ACHN (cell line): Measurements from ENCODE around the gene SRGAP2B.
"Not testable (repeated sequence)": the region's sequence is repeated elsewhere in the genome, so short reads cannot be mapped to it uniquely, and the experiment has no call there.

ENCODE experiments used
- DNase-seq: peaks from one replicate; pipeline ENCODE4 v3.0.0-alpha.2; 2015
- in situ Hi-C: cut with HindIII; loops from 2 replicates; pipeline ENCODE4 v1.10.0; 2017; ENCODE audit warnings: low sequenced_read_pairs, low pct_ligation_motif_present, low pct_unique_long_range_greater_than_20kb

SRGAP2B gene

DNA sequence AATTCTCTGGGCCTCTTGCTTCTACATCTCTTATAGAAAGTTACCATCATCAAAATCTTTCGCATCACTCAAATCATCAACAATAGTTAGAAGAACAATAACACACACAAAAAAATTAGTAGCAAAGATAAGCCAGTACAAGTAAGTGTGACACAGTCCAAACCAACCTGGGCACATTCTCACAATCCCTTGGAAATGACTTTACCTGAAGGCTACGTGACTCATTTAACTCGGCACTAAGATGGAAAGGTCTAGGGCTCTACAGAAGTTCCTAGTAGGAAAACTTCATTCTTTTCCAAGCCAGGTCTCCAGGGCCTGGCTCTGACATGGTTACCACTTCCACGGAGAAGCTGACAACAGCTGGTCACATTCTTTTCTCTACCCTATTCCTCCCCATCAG, 41.7 kb downstream of the SRGAP2B start:
- in situ Hi-C loops, DNase-seq: not testable (repeated sequence)

DNA sequence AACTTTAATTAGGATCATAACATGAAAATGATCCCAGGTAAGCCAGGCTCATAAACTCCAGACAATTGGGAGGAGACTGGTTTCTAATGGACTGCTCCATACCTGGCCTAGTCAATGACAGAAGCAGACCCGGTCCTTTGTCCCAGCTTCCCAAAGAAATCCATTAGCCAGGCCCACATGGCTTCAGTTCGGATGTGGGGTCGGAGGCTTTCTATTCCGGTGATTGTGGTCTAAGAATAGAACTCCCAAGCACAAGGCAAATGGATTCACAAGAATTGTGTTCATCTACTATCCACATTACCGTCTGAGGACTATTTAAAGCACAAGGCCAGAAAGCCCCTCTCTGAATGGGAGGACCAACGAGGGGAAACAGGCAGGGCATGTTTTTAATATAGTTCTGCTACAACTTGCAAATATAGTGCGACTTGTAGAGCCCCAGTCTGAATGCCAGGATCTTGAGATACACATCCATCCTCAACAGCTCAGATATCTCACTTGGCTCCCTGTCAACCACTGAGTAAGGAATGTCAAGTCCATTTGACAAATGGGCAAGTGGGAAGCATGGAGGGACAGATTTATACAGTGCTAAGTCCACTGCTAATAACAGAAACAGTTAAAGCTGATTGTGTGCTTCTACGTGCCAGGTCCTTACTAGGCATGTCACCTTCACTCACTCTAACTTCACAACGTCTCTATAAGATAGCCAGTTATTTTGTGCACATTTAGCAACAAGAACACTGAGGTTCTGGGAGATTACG, 42.9 kb downstream of the SRGAP2B start:
- in situ Hi-C loops, DNase-seq: not testable (repeated sequence)

GRCh38 chr1:145048181-145048856, 46.8 kb downstream of the SRGAP2B start:
- DNase-seq, in situ Hi-C loops: not testable (repeated sequence)

DNA sequence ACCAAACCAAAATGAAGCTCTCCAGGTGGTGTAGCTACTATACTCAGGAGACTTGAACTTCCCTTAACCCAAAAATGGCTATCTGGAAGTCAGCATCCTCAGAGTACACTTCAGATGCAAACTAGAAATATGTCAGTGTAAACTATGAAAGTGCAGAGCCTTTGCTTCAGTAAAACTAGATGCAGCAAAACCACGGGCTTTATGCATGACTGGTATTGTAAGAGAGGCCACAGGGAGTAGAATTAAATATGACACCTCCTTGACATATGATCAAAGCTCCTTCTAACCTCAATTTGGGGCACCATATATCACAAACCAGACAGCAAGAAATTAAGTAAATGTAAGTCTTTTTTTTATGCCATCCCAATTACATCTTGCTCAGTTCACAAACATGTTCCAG, 47.6 kb downstream of the SRGAP2B start:
- in situ Hi-C loops, DNase-seq: not testable (repeated sequence)

DNA sequence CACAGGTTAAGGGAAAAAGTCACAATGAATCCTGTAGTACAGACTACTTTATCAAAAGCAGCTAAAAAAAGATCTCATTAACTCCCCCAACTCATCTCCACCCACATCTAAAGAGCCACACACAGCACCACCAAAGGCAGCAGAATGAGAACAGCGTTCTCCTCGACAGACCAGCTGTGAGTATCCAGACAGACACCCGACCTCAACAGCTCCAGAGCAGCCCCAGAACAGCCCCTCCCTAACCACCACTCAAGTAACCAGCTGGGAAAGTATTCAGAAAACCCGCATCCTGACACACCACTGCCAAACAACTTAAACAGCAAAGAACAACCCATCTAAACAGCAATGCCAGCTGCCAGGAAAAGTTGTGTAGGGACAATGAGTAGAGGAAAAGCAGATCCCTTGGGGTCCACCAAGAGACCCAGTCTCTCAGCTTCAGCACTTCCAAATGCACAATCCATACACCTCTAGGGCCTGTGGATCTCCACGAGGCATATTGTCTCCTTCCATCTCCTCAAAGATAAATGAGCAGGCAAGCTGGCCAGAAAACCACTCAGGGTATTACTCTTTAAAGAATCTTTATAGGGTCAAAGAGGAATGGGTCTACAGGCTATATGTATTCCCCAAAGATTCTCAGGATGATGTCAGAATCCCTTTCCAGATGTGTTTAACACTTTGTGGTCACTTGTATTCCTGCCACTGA, 49.4 kb downstream of the SRGAP2B start:
- in situ Hi-C loops, DNase-seq: not testable (repeated sequence)

GRCh38 chr1:145041519-145041918, 53.6 kb downstream of the SRGAP2B start:
- DNase-seq, in situ Hi-C loops: not testable (repeated sequence)

- in situ Hi-C loops, result not testable (repeated sequence)
Measured at GRCh38 chr1:145036019-145036418, 59.1 kb downstream of the SRGAP2B start.

DNA sequence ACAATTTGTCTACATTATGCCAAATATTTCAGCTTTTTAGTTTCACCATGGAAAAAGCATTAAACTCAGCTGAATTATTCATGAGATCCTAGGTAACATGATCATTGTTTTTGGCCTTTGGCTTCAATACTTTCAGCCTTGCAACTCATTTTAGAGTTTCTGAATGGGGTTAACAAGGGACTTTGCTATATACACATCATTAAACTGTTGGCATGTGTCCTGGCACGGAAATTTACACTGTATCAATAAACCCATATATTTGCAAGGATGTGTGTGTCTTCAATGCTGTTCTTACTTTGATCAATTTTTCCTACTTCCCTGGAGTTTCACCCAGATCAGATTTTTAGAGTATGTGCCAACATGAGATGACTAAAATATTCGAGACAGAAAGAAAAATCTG, 61.6 kb downstream of the SRGAP2B start:
- DNase-seq, in situ Hi-C loops: not testable (repeated sequence)

More at GRCh38 chr1:145036019-145036418, 59.1 kb downstream of the SRGAP2B start:
- DNase-seq, result not testable (repeated sequence)

DNA sequence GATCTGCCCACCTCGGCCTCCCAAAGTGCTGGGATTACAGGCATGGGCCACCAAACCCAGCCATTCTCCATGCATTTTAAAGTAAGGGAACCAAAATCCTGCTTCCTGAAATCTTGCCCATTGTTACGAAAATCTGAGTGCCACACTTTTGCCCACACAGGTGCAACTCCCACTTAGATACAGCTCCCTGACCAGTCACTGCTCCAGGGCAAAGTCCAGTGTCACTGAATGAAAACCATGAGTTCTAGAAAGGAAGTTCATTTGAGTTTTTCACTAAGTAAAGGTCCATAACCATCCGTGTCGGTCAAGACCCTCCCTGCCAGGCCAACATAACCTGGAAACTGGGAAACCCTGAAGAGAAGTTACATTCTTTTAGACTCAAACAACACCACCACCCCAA, 67.9 kb downstream of the SRGAP2B start:
- DNase-seq, in situ Hi-C loops: not testable (repeated sequence)

DNA sequence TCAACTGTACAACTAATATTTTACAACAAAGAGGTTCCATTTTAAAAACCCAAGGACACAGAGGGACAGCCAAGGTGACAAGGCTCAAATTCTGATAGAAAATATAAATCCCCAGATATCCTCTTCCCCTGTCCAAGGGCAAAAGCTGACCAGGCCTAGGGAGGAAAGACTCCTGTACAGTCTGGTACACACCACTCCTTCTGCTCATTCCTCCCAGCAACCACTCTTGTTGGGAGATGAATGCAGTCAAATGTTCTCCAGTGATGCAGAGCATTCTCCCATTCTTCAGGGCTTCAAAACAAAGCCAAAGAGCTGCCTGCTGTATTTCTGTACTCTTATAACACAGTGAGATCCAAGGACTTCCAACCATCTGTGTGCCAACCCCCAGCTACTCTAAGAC, 69.8 kb downstream of the SRGAP2B start:
- in situ Hi-C loops, DNase-seq: not testable (repeated sequence)

DNA sequence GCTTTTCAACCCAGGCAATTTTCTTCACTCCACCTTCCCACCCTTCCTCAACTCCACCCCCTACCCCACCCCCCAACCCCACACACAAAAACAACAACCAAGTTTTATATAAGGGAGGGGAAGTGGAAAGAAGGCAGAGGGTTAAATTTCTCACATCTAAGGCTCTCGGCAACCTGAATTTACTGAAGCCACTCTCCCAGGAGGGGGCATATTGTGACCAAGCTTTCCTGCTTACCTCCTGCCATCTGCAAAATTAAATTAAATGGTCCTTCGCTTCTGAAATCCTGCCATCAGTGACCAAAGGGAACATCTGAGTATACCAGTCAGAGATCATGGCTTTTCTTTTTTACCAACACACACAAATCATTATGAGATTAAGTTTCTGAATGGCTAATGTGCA, 72.9 kb downstream of the SRGAP2B start:
- in situ Hi-C loops, DNase-seq: not testable (repeated sequence)

- in situ Hi-C loops, result not testable (repeated sequence)
Measured at GRCh38 chr1:145021749-145022148, 73.4 kb downstream of the SRGAP2B start.

DNA sequence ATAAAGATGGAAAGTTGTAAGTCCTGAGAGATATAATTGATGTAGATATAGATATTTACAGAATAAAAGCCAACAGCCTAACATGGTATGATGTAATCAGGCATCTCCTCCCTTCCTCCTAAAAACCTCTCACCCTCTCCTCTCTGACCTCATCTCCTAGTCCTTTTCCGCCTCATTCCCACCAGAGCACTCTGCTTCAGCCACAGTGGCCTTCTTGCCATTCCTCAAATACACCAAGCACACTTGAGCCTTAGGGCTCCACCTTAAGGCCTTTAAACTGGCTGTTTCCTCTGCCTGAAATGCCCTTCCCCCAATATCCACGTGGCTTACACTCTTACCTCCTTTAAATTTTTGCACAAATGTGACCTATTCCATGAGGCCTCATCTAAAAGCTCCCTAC, 75.4 kb downstream of the SRGAP2B start:
- in situ Hi-C loops, DNase-seq: not testable (repeated sequence)

More at GRCh38 chr1:145021749-145022148, 73.4 kb downstream of the SRGAP2B start:
- DNase-seq, result not testable (repeated sequence)

DNA sequence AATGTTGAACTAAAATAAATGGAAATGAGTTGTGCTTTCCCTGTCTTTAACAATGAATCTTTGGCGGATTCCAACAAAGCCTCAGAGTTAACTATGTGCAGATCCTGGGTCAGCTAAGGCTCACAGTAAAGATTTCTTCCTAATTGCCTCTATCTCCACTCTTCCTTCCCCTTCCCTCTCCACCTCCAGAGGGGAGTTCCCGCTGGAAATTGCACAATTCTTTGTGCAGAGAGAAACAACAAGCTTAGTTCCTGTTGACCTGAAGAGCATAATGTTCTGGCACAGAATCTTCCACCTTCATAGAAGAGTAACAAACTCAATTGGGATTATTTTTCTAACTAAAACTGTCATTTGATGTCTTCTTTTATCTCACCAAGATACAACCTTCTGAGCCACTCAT, 77.4 kb downstream of the SRGAP2B start:
- DNase-seq, in situ Hi-C loops: not testable (repeated sequence)

DNA sequence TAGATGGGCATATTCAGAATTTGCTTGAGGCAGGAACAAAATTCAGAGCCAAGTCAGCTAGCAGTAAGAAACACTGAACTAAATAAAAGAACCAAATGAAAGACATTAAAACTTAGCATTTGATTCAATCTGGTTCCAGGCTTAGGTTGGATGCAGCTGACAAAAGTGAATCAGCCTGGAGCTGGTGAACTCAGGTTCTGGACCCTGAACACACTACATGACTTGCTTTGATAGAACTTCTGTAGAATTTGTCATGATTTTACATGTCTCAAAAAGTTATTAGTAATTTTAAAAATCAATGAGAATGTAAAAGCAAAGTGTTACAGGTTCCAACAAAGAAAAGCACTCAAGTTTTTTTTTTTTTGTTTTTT, 78.7 kb downstream of the SRGAP2B start:
- in situ Hi-C loops, DNase-seq: not testable (repeated sequence)

- in situ Hi-C loops, DNase-seq: not testable (repeated sequence)
Measured at GRCh38 chr1:145015744-145016491, 79.2 kb downstream of the SRGAP2B start.

DNA sequence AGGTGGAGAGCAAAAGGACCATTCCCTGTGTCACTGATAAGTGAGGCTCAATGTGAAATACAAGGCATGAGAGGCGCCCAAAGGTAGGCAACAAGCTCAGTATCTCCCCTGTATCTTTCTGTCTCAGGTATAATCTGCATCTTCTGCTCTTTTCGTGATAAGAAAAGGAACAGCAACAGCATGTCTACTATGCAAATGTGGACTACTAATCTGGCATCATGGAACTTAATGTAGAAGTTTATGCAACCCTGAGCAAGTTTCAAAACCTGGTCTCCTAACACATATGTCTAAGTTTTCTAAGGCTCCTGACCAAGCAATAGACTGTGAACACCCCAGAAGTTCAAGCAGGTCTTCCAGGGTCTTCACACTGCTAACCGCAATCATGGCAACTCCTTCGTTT, 81.8 kb downstream of the SRGAP2B start:
- in situ Hi-C loops, DNase-seq: not testable (repeated sequence)

GRCh38 chr1:145011811-145012210, 83.3 kb downstream of the SRGAP2B start:
- in situ Hi-C loops, DNase-seq: not testable (repeated sequence)
